Loucy (cell line): ENCODE measurements around the gene PTGR3.

Source experiments
- H2AFZ ChIP-seq: fragments of 200-600 bp; sonication (generic); 2 replicates; pipeline ENCODE4 v1.6.0; 2016; ENCODE audit warnings: antibody characterized with exemption, mild to moderate bottlenecking, low read length, moderate library complexity
- H3F3A ChIP-seq: fragments of 200-600 bp; 2 replicates; pipeline ENCODE4 v1.6.0; 2016; ENCODE audit warnings: antibody characterized with exemption, low read depth, mild to moderate bottlenecking
- H3K27me3 ChIP-seq: fragments of 200-600 bp; sonication (generic); 2 replicates; pipeline ENCODE4 v1.6.1; 2014; ENCODE audit warnings: low read length, mild to moderate bottlenecking; ENCODE audit not compliant: insufficient read depth, poor library complexity, severe bottlenecking
- H3K36me3 ChIP-seq: fragments of 200-600 bp; sonication (generic); 2 replicates; pipeline ENCODE4 v1.6.1; 2016; ENCODE audit warnings: low read length; ENCODE audit not compliant: insufficient read depth
- H3K4me1 ChIP-seq: fragments of 200-600 bp; sonication (generic); 2 replicates; pipeline ENCODE4 v1.5.1; 2014; ENCODE audit warnings: low read length, mild to moderate bottlenecking; ENCODE audit not compliant: insufficient read depth, poor library complexity, severe bottlenecking
- H3K4me2 ChIP-seq: fragments of 200-600 bp; sonication (generic); 2 replicates; pipeline ENCODE4 v1.6.0; 2014; ENCODE audit warnings: antibody characterized with exemption, low read length, low read depth, mild to moderate bottlenecking; ENCODE audit not compliant: poor library complexity, severe bottlenecking
- H3K4me3 ChIP-seq: fragments of 200-600 bp; sonication (generic); 2 replicates; pipeline ENCODE4 v1.5.1; 2014; ENCODE audit warnings: low read length, mild to moderate bottlenecking, mixed read lengths; ENCODE audit not compliant: poor library complexity, severe bottlenecking
- H3K79me2 ChIP-seq: fragments of 200-600 bp; sonication (generic); 2 replicates; pipeline ENCODE4 v1.6.1; 2014; ENCODE audit warnings: low read length; ENCODE audit not compliant: insufficient read depth
- H3K9ac ChIP-seq: fragments of 200-600 bp; sonication (generic); 2 replicates; pipeline ENCODE4 v1.6.0; 2014; ENCODE audit warnings: mild to moderate bottlenecking, low read depth, low read length, moderate library complexity; ENCODE audit not compliant: poor library complexity, severe bottlenecking
- H3K9me2 ChIP-seq: fragments of 200-600 bp; sonication (generic); replicated peaks from 2 replicates; pipeline ENCODE4 v1.6.1; 2016; ENCODE audit warnings: low read depth, low read length, mixed read lengths
- H3K9me3 ChIP-seq: fragments of 200-600 bp; sonication (generic); 2 replicates; pipeline ENCODE4 v1.6.1; 2014; ENCODE audit warnings: mild to moderate bottlenecking, antibody characterized with exemption, low read length, low read depth; ENCODE audit not compliant: insufficient read depth
- H4K20me1 ChIP-seq: fragments of 200-600 bp; sonication (generic); 2 replicates; pipeline ENCODE4 v1.6.0; 2014; ENCODE audit warnings: antibody characterized with exemption, low read length, mild to moderate bottlenecking; ENCODE audit not compliant: insufficient read depth, poor library complexity, severe bottlenecking
- CTCF ChIP-seq: fragments of 200-600 bp; sonication (generic); conservative IDR thresholded peaks from 2 replicates; pipeline ENCODE4 v1.5.1; 2014; ENCODE audit warnings: mild to moderate bottlenecking, antibody characterized with exemption, low read length
- EZH2phosphoT487 ChIP-seq: fragments of 200-600 bp; IDR thresholded peaks from 2 replicates; pipeline ENCODE4 v1.6.1; 2018; ENCODE audit warnings: antibody characterized with exemption, mild to moderate bottlenecking, moderate library complexity, borderline replicate concordance

Gene PTGR3

GRCh38 chr18:75219745-75220375 is 10.9 kb upstream of the PTGR3 start:
- H3K4me3 ChIP-seq: no peak overlapping the region
- no peak overlapping the region for H2AFZ ChIP-seq
- H3K9me3 ChIP-seq: no peaks in the 10 kb centered on the region
- H3K4me2 ChIP-seq: no peak overlapping the region
- no peak overlapping the region for H3K9ac ChIP-seq
- TF ChIP-seq EZH2phosphoT487 (no peak), CTCF (no peak)
- H3K27me3 ChIP-seq: no peaks in the 10 kb centered on the region
- H3K9me2 ChIP-seq: no peaks in the 10 kb centered on the region
- peaks cover 98% of the 10 kb centered on the region for H3K79me2 ChIP-seq
- peaks cover 17% of the 10 kb centered on the region for H4K20me1 ChIP-seq
- no peaks in the 10 kb centered on the region for H3K36me3 ChIP-seq
- no peaks in the 10 kb centered on the region for H3F3A ChIP-seq
- peaks cover 54% of the 10 kb centered on the region for H3K4me1 ChIP-seq

- TF ChIP-seq EZH2phosphoT487: no peak
- no peak for TF ChIP-seq CTCF
- Histone ChIP-seq H3K9me3 (no peaks in the 10 kb centered on the region), H3K9me2 (no peaks in the 10 kb centered on the region), H3K79me2 (peaks cover 98% of the 10 kb centered on the region), H3K27me3 (no peaks in the 10 kb centered on the region), H3K9ac (no peak overlapping the region), H2AFZ (no peak overlapping the region), H3F3A (no peaks in the 10 kb centered on the region), H3K4me3 (no peak overlapping the region), H3K36me3 (no peaks in the 10 kb centered on the region), H3K4me2 (peak overlapping the region; percentile 86), H3K4me1 (peaks cover 60% of the 10 kb centered on the region), H4K20me1 (peaks cover 23% of the 10 kb centered on the region)
These were observed 9.4 kb upstream of the PTGR3 start for GRCh38 chr18:75218065-75218923.

GRCh38 chr18:75216911-75217689 is 8.2 kb upstream of the PTGR3 start:
- Histone ChIP-seq H3K4me1 (peaks cover 69% of the 10 kb centered on the region), H3K9me2 (no peaks in the 10 kb centered on the region), H3K4me3 (peak overlapping the region; percentile 73), H3K4me2 (peak overlapping the region; percentile 86), H3K36me3 (no peaks in the 10 kb centered on the region), H4K20me1 (peaks cover 35% of the 10 kb centered on the region), H2AFZ (no peak overlapping the region), H3K27me3 (no peaks in the 10 kb centered on the region), H3K9me3 (no peaks in the 10 kb centered on the region), H3K9ac (peak overlapping the region; percentile 36), H3F3A (no peaks in the 10 kb centered on the region), H3K79me2 (peaks cover 98% of the 10 kb centered on the region)
- no peak for TF ChIP-seq CTCF
- no peak for TF ChIP-seq EZH2phosphoT487
